ENCODE data around the gene UST.

Gene UST

GRCh38 chr6:148713033-148713738 is 33.6 kb upstream of the UST start:
- Histone ChIP-seq H4K8ac (ENCODE audit: low read depth, low read length) (no peak overlapping the region), H3K4me2 (ENCODE audit: insufficient read depth, low read length, poor library complexity, severe bottlenecking) (no peak overlapping the region), H3K27me3 (ENCODE audit: control insufficient read depth in 3 of 3, insufficient read depth in 3 of 3, low read depth in 1 of 3, low read length in 3 of 3) (no peaks in the 10 kb centered on the region), H2BK120ac (ENCODE audit: low read depth, low read length) (no peak overlapping the region), H3K4ac (ENCODE audit: low read length) (no peak overlapping the region), H3K9me3 (replicated peaks in 1 of 2; ENCODE audit: control insufficient read depth in 2 of 2, insufficient read depth in 1 of 2, low read depth in 1 of 2, low read length in 2 of 2) (no peaks in the 10 kb centered on the region), H2BK15ac (ENCODE audit: low read length) (no peak overlapping the region), H2BK5ac (ENCODE audit: low read length) (no peak overlapping the region), H3K36me3 (replicated peaks in 1 of 2; ENCODE audit: control insufficient read depth in 2 of 2, insufficient read depth in 2 of 2, low read length in 2 of 2) (no peaks in the 10 kb centered on the region), H3K4me1 (ENCODE audit: control insufficient read depth in 2 of 2, insufficient read depth in 1 of 2, low read depth in 1 of 2, low read length in 2 of 2) (no peaks in the 10 kb centered on the region), H3K9ac (ENCODE audit: low read depth, low read length, poor library complexity) (no peak overlapping the region), H3K79me1 (ENCODE audit: low read depth, low read length) (no peaks in the 10 kb centered on the region), H3K14ac (ENCODE audit: low read length) (no peak overlapping the region), H4K91ac (ENCODE audit: low read depth, low read length, poor library complexity) (no peak overlapping the region), H2BK12ac (ENCODE audit: low read length) (no peak overlapping the region), H3K18ac (ENCODE audit: low read length) (no peak overlapping the region), H3K27ac (replicated peaks; ENCODE audit: low read length) (no peak overlapping the region), H2AFZ (ENCODE audit: low read length) (no peak overlapping the region), H2AK5ac (ENCODE audit: low read depth, low read length) (no peak overlapping the region), H3K23ac (ENCODE audit: low read depth, low read length, poor library complexity) (no peak overlapping the region), H3K4me3 (ENCODE audit: low read length in 2 of 2) (no peak overlapping the region)
- no peak for DNase-seq (ENCODE audit: low spot score)
- no CpG with 5 or more reads among the region's 1 CpG for WGBS, 2 donors (ENCODE audit: extremely low coverage in 2 of 2, insufficient read length in 2 of 2, insufficient replicate concordance in 1 of 2)

GRCh38 chr6:148713921-148714320 is 32.9 kb upstream of the UST start:
- Histone ChIP-seq H3K9ac (ENCODE audit: low read depth, low read length, poor library complexity) (no peak overlapping the region), H2BK12ac (ENCODE audit: low read length) (no peak overlapping the region), H3K36me3 (replicated peaks in 1 of 2; ENCODE audit: control insufficient read depth in 2 of 2, insufficient read depth in 2 of 2, low read length in 2 of 2) (no peaks in the 10 kb centered on the region), H3K14ac (ENCODE audit: low read length) (no peak overlapping the region), H2AK5ac (ENCODE audit: low read depth, low read length) (no peak overlapping the region), H3K79me1 (ENCODE audit: low read depth, low read length) (no peaks in the 10 kb centered on the region), H4K91ac (ENCODE audit: low read depth, low read length, poor library complexity) (no peak overlapping the region), H3K9me3 (replicated peaks in 1 of 2; ENCODE audit: control insufficient read depth in 2 of 2, insufficient read depth in 1 of 2, low read depth in 1 of 2, low read length in 2 of 2) (no peaks in the 10 kb centered on the region), H2BK120ac (ENCODE audit: low read depth, low read length) (no peak overlapping the region), H2BK15ac (ENCODE audit: low read length) (no peak overlapping the region), H3K4me1 (ENCODE audit: control insufficient read depth in 2 of 2, insufficient read depth in 1 of 2, low read depth in 1 of 2, low read length in 2 of 2) (no peaks in the 10 kb centered on the region), H3K18ac (ENCODE audit: low read length) (no peak overlapping the region), H4K8ac (ENCODE audit: low read depth, low read length) (no peak overlapping the region), H3K4ac (ENCODE audit: low read length) (no peak overlapping the region), H2BK5ac (ENCODE audit: low read length) (no peak overlapping the region), H2AFZ (ENCODE audit: low read length) (no peak overlapping the region), H3K4me2 (ENCODE audit: insufficient read depth, low read length, poor library complexity, severe bottlenecking) (no peak overlapping the region), H3K27me3 (ENCODE audit: control insufficient read depth in 3 of 3, insufficient read depth in 3 of 3, low read depth in 1 of 3, low read length in 3 of 3) (no peaks in the 10 kb centered on the region), H3K4me3 (ENCODE audit: low read length in 2 of 2) (no peak overlapping the region), H3K27ac (replicated peaks; ENCODE audit: low read length) (no peak overlapping the region), H3K23ac (ENCODE audit: low read depth, low read length, poor library complexity) (no peak overlapping the region)
- DNase-seq (ENCODE audit: low spot score): no peak
- WGBS, 2 donors (ENCODE audit: extremely low coverage in 2 of 2, insufficient read length in 2 of 2, insufficient replicate concordance in 1 of 2): no CpG with 5 or more reads among the region's 1 CpG

GRCh38 chr6:148716811-148717210 is 30.0 kb upstream of the UST start:
- no peak overlapping the region for H3K4me3 ChIP-seq (ENCODE audit: low read length in 2 of 2)
- H2AFZ ChIP-seq (ENCODE audit: low read length): no peak overlapping the region
- H3K18ac ChIP-seq (ENCODE audit: low read length): no peak overlapping the region
- H3K14ac ChIP-seq (ENCODE audit: low read length): no peak overlapping the region
- WGBS, 2 donors (ENCODE audit: extremely low coverage in 2 of 2, insufficient read length in 2 of 2, insufficient replicate concordance in 1 of 2): no CpG with 5 or more reads among the region's 1 CpG
- no peak overlapping the region for H3K23ac ChIP-seq (ENCODE audit: low read depth, low read length, poor library complexity)
- no peak overlapping the region for H2AK5ac ChIP-seq (ENCODE audit: low read depth, low read length)
- H3K36me3 ChIP-seq (replicated peaks in 1 of 2; ENCODE audit: control insufficient read depth in 2 of 2, insufficient read depth in 2 of 2, low read length in 2 of 2): no peaks in the 10 kb centered on the region
- DNase-seq (ENCODE audit: low spot score): no peak
- no peak overlapping the region for H4K8ac ChIP-seq (ENCODE audit: low read depth, low read length)
- H3K4me2 ChIP-seq (ENCODE audit: insufficient read depth, low read length, poor library complexity, severe bottlenecking): no peak overlapping the region
- no peak overlapping the region for H3K4ac ChIP-seq (ENCODE audit: low read length)
- no peaks in the 10 kb centered on the region for H3K4me1 ChIP-seq (ENCODE audit: control insufficient read depth in 2 of 2, insufficient read depth in 1 of 2, low read depth in 1 of 2, low read length in 2 of 2)
- no peaks in the 10 kb centered on the region for H3K79me1 ChIP-seq (ENCODE audit: low read depth, low read length)
- H2BK15ac ChIP-seq (ENCODE audit: low read length): no peak overlapping the region
- no peak overlapping the region for H4K91ac ChIP-seq (ENCODE audit: low read depth, low read length, poor library complexity)
- no peaks in the 10 kb centered on the region for H3K9me3 ChIP-seq (replicated peaks in 1 of 2; ENCODE audit: control insufficient read depth in 2 of 2, insufficient read depth in 1 of 2, low read depth in 1 of 2, low read length in 2 of 2)
- H2BK12ac ChIP-seq (ENCODE audit: low read length): no peak overlapping the region
- H3K9ac ChIP-seq (ENCODE audit: low read depth, low read length, poor library complexity): no peak overlapping the region
- no peaks in the 10 kb centered on the region for H3K27me3 ChIP-seq (ENCODE audit: control insufficient read depth in 3 of 3, insufficient read depth in 3 of 3, low read depth in 1 of 3, low read length in 3 of 3)
- no peak overlapping the region for H3K27ac ChIP-seq (replicated peaks; ENCODE audit: low read length)
- H2BK5ac ChIP-seq (ENCODE audit: low read length): no peak overlapping the region
- no peak overlapping the region for H2BK120ac ChIP-seq (ENCODE audit: low read depth, low read length)

GRCh38 chr6:148720406-148720805 is 26.4 kb upstream of the UST start:
- Histone ChIP-seq H2BK5ac (ENCODE audit: low read length) (no peak overlapping the region), H4K91ac (ENCODE audit: low read depth, low read length, poor library complexity) (no peak overlapping the region), H3K14ac (ENCODE audit: low read length) (no peak overlapping the region), H3K4me3 (ENCODE audit: low read length in 2 of 2) (no peak overlapping the region), H2AK5ac (ENCODE audit: low read depth, low read length) (no peak overlapping the region), H3K23ac (ENCODE audit: low read depth, low read length, poor library complexity) (no peak overlapping the region), H3K4me1 (ENCODE audit: control insufficient read depth in 2 of 2, insufficient read depth in 1 of 2, low read depth in 1 of 2, low read length in 2 of 2) (no peaks in the 10 kb centered on the region), H3K9me3 (replicated peaks in 1 of 2; ENCODE audit: control insufficient read depth in 2 of 2, insufficient read depth in 1 of 2, low read depth in 1 of 2, low read length in 2 of 2) (no peaks in the 10 kb centered on the region), H3K4me2 (ENCODE audit: insufficient read depth, low read length, poor library complexity, severe bottlenecking) (no peak overlapping the region), H3K18ac (ENCODE audit: low read length) (no peak overlapping the region), H3K36me3 (replicated peaks in 1 of 2; ENCODE audit: control insufficient read depth in 2 of 2, insufficient read depth in 2 of 2, low read length in 2 of 2) (no peaks in the 10 kb centered on the region), H2AFZ (ENCODE audit: low read length) (no peak overlapping the region), H2BK15ac (ENCODE audit: low read length) (no peak overlapping the region), H2BK120ac (ENCODE audit: low read depth, low read length) (no peak overlapping the region), H3K27me3 (ENCODE audit: control insufficient read depth in 3 of 3, insufficient read depth in 3 of 3, low read depth in 1 of 3, low read length in 3 of 3) (no peaks in the 10 kb centered on the region), H4K8ac (ENCODE audit: low read depth, low read length) (no peak overlapping the region), H3K79me1 (ENCODE audit: low read depth, low read length) (no peaks in the 10 kb centered on the region), H3K4ac (ENCODE audit: low read length) (no peak overlapping the region), H3K27ac (replicated peaks; ENCODE audit: low read length) (no peak overlapping the region), H3K9ac (ENCODE audit: low read depth, low read length, poor library complexity) (no peak overlapping the region), H2BK12ac (ENCODE audit: low read length) (no peak overlapping the region)
- WGBS, 2 donors (ENCODE audit: extremely low coverage in 2 of 2, insufficient read length in 2 of 2, insufficient replicate concordance in 1 of 2): no CpG with 5 or more reads among the region's 3 CpGs
- no peak for DNase-seq (ENCODE audit: low spot score)
